Endothelial cell of umbilical vein (primary cell): ENCODE results near the gene ANKRD13C. TPM values are rescaled to one million over a fixed set of nuclear protein-coding genes. Genes with fewer than 3 reads are reported as not detected.

Source experiments
- BruUV-seq: library from RNA; stranded (reverse); fragments of 400-500 nt; replicated peaks from 2 replicates; lab custom pipeline; 2021; lab: Mats Ljungman, UMichigan
- CTCF ChIA-PET: fragments of 300-600, 350-600 bp; sonication (Branson Sonifier 250); formaldehyde crosslinking; loops from one replicate; lab custom pipeline; 2021; ENCODE audit warnings: antibody characterized with exemption, inconsistent platforms; lab: Charles Lee
- POLR2A ChIA-PET: fragments of 300-600, 350-600 bp; sonication (Branson Sonifier 250); formaldehyde crosslinking; loops from one replicate; lab custom pipeline; 2021; ENCODE audit warnings: antibody characterized with exemption, inconsistent platforms; lab: Charles Lee
- DNase-seq: peaks from one replicate; pipeline ENCODE4 v3.0.0-alpha.2; 2011; ENCODE audit warnings: low read depth, low spot score
- FAIRE-seq: peaks from 2 replicates; lab custom pipeline; 2011; peaks lifted over from hg19 to GRCh38; lab: Jason Lieb, UNC
- H2AFZ ChIP-seq: 2 replicates; pipeline ENCODE4 v1.6.0; 2012; ENCODE audit warnings: low read depth, low read length, control low read depth, inconsistent platforms
- H3K27ac ChIP-seq: 2 replicates; pipeline ENCODE4 v1.5.1; 2011; ENCODE audit warnings: low read depth, mild to moderate bottlenecking, control low read depth, low read length, moderate library complexity; ENCODE audit not compliant: insufficient read depth
- H3K27me3 ChIP-seq, 2 experiments: 2 replicates each; pipeline versions ENCODE4 v1.6.0 to v1.6.1; 2011; ENCODE audit warnings: low read length in 2 of 2, mixed read lengths in 1 of 2; ENCODE audit not compliant: control insufficient read depth in 2 of 2, insufficient read depth in 2 of 2
- H3K36me3 ChIP-seq, 2 experiments: 2 replicates in 1 of 2; 3 replicates in 1 of 2; pipeline ENCODE4 v1.5.1; 2011; ENCODE audit warnings: low read length in 2 of 2, mild to moderate bottlenecking in 1 of 2, moderate library complexity in 1 of 2; ENCODE audit not compliant: control insufficient read depth in 2 of 2, insufficient read depth in 2 of 2; ENCODE audit errors: extremely low read depth in 1 of 2
- H3K4me1 ChIP-seq: 3 replicates; pipeline ENCODE4 v1.5.1; 2011; ENCODE audit warnings: mild to moderate bottlenecking, low read length; ENCODE audit not compliant: control insufficient read depth, insufficient read depth; ENCODE audit errors: extremely low read depth
- H3K4me2 ChIP-seq: 2 replicates; pipeline ENCODE4 v1.6.1; 2011; ENCODE audit warnings: low read length, control low read depth, mixed read lengths; ENCODE audit not compliant: insufficient read depth
- H3K4me3 ChIP-seq, 3 experiments: fragments of 200-600 bp in 1 of 3; sonication (generic), shearing (Covaris generic) in 1 of 3; replicated peaks in 1 of 3; 2 replicates each; pipeline ENCODE4 v1.5.1; 2011 to 2016; ENCODE audit warnings: control low read depth in 3 of 3, low read length in 3 of 3, mild to moderate bottlenecking in 2 of 3, inconsistent platforms in 1 of 3, low read depth in 1 of 3, moderate library complexity in 1 of 3; ENCODE audit not compliant: insufficient read depth in 1 of 3
- H3K79me2 ChIP-seq: 2 replicates; pipeline ENCODE4 v1.6.0; 2012; ENCODE audit warnings: low read length, inconsistent platforms; ENCODE audit not compliant: control insufficient read depth, insufficient read depth
- H3K9ac ChIP-seq: replicated peaks from 2 replicates; pipeline ENCODE3; 2011; ENCODE audit warnings: low read length, control low read depth; ENCODE audit not compliant: insufficient read depth; ENCODE audit errors: extremely low read depth
- H3K9me1 ChIP-seq: replicated peaks from 3 replicates; pipeline ENCODE4 v1.6.0; 2011; ENCODE audit warnings: mild to moderate bottlenecking, low read length; ENCODE audit not compliant: control insufficient read depth, insufficient read depth; ENCODE audit errors: extremely low read depth
- H3K9me3 ChIP-seq: replicated peaks from 2 replicates; pipeline ENCODE4 v1.5.1; 2012; ENCODE audit warnings: low read length, inconsistent platforms; ENCODE audit not compliant: control insufficient read depth, insufficient read depth
- H4K20me1 ChIP-seq: replicated peaks from 2 replicates; pipeline ENCODE3; 2011; ENCODE audit warnings: mild to moderate bottlenecking, low read length; ENCODE audit not compliant: control insufficient read depth, insufficient read depth; ENCODE audit errors: extremely low read depth
- EZH2 ChIP-seq: IDR thresholded peaks from 2 replicates; pipeline ENCODE4 v1.6.1; 2012; ENCODE audit warnings: borderline replicate concordance, low read depth, mild to moderate bottlenecking, moderate library complexity, low read length, inconsistent platforms; ENCODE audit not compliant: severe bottlenecking
- FOS ChIP-seq: IDR thresholded peaks from 2 replicates; pipeline ENCODE4 v1.6.1; 2011; ENCODE audit warnings: mild to moderate bottlenecking, low read length, moderate library complexity, borderline replicate concordance; ENCODE audit not compliant: insufficient read depth
- GATA2 ChIP-seq: IDR thresholded peaks from 2 replicates; pipeline ENCODE4 v1.7.0; 2011; ENCODE audit warnings: low read depth, mild to moderate bottlenecking, moderate library complexity, mixed read lengths, low read length; ENCODE audit not compliant: insufficient read length, insufficient read depth
- JUN ChIP-seq: IDR thresholded peaks from 2 replicates; pipeline ENCODE4 v1.6.1; 2011; ENCODE audit warnings: borderline replicate concordance, low read depth; ENCODE audit not compliant: insufficient read length, insufficient read depth
- MAX ChIP-seq: IDR thresholded peaks from 2 replicates; pipeline ENCODE4 v1.6.1; 2011; ENCODE audit not compliant: insufficient read depth, insufficient read length
- MYC ChIP-seq: IDR thresholded peaks from one replicate; pipeline ENCODE4 v1.6.1; 2011; ENCODE audit warnings: mild to moderate bottlenecking, low read depth, low read length
- POLR2A ChIP-seq: IDR thresholded peaks from 2 replicates; pipeline ENCODE4 v1.6.1; 2012; ENCODE audit warnings: low read depth, mild to moderate bottlenecking, control low read depth, low read length
- POLR2AphosphoS5 ChIP-seq: IDR thresholded peaks from 2 replicates; pipeline ENCODE4 v1.6.1; 2012; ENCODE audit warnings: low read depth, mild to moderate bottlenecking, control low read depth, low read length, moderate library complexity; ENCODE audit not compliant: insufficient read depth
- dilution Hi-C: fragments of 300-500 bp; cut with MboI; formaldehyde crosslinking; loops from one replicate; pipeline ENCODE4 v1.15.0; 2019; ENCODE audit warnings: low sequenced_read_pairs; ENCODE audit not compliant: extremely low pct_ligation_motif_present
- intact Hi-C: fragments of 100-400 bp; cut with micrococcal nuclease; formaldehyde crosslinking; loops from one replicate; pipeline ENCODE4 v1.10.0; 2022
- polyA plus RNA-seq, 4 experiments: library from polyadenylated mRNA; depleted of rRNA in 3 of 4; stranded (reverse) in 3 of 4; unstranded in 1 of 4; fragments of >200 nt; gene quantifications; 2 replicates each; pipeline versions ENCODE4 v1.2.1 to v1.2.3, GENCODE V29; 2011 to 2012; ENCODE audit warnings: missing spikeins in 1 of 4
- total RNA-seq: library from RNA; stranded (reverse); gene quantifications from 2 replicates; pipeline ENCODE4 v1.2.3, GENCODE V29; 2021
- TF ChIP-seq, protein P1 (sequence below), 2 donors: IDR thresholded peaks; 1 replicate in 1 of 2; 2 replicates in 1 of 2; pipeline ENCODE4 v1.5.1; 2011; ENCODE audit warnings: low read length in 2 of 2, mild to moderate bottlenecking in 2 of 2, moderate library complexity in 2 of 2, control low read depth in 1 of 2, inconsistent platforms in 1 of 2, low read depth in 1 of 2; ENCODE audit not compliant: insufficient read depth in 1 of 2; ENCODE audit errors: extremely low read depth in 1 of 2

Gene ANKRD13C
- total and polyA plus RNA-seq, 2 donors (not counting 3 experiments of a cell fraction or from before 2014, with no cell fraction given) = 4.6 to 17.3 TPM

- no peak overlapping the region for H3K4me2 ChIP-seq
- H2AFZ ChIP-seq = no peak overlapping the region
- no peak overlapping the region for H3K9ac ChIP-seq
- no peaks in the 10 kb centered on the region for H3K9me3 ChIP-seq
- CTCF ChIA-PET = interaction anchor here (1.0 to 1.2 kb wide), 2 partner anchors 13 to 38 kb away, joined by 3 to 5 read pairs; no protein-coding TSS in a partner anchor
- H3K79me2 ChIP-seq = peaks cover 24% of the 10 kb centered on the region
- intact Hi-C loops = no loop called here
- H3K27ac ChIP-seq = no peak overlapping the region
- peaks cover 4% of the 10 kb centered on the region for H3K4me1 ChIP-seq
- H3K9me1 ChIP-seq = no peaks in the 10 kb centered on the region
- DNase-seq = no peak
- dilution Hi-C loops = no loop called here
- FAIRE-seq = no peak
- TF ChIP-seq, protein P1, sequence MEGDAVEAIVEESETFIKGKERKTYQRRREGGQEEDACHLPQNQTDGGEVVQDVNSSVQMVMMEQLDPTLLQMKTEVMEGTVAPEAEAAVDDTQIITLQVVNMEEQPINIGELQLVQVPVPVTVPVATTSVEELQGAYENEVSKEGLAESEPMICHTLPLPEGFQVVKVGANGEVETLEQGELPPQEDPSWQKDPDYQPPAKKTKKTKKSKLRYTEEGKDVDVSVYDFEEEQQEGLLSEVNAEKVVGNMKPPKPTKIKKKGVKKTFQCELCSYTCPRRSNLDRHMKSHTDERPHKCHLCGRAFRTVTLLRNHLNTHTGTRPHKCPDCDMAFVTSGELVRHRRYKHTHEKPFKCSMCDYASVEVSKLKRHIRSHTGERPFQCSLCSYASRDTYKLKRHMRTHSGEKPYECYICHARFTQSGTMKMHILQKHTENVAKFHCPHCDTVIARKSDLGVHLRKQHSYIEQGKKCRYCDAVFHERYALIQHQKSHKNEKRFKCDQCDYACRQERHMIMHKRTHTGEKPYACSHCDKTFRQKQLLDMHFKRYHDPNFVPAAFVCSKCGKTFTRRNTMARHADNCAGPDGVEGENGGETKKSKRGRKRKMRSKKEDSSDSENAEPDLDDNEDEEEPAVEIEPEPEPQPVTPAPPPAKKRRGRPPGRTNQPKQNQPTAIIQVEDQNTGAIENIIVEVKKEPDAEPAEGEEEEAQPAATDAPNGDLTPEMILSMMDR (IDR thresholded peaks at IDR 0.05; ENCODE audit: extremely low read depth in 1 of 2, insufficient read depth in 1 of 2, low read depth in 1 of 2, low read length in 2 of 2) = no peak
- TF ChIP-seq MYC = no peak
- TF ChIP-seq POLR2A = no peak
- no peak for TF ChIP-seq EZH2
- no peak for TF ChIP-seq FOS
- TF ChIP-seq POLR2AphosphoS5 = no peak
- TF ChIP-seq MAX = no peak
- TF ChIP-seq JUN = no peak
- no peak for TF ChIP-seq GATA2
- BruUV-seq = no TSS peak
- H4K20me1 ChIP-seq = no peaks in the 10 kb centered on the region
- no peak overlapping the region for H3K4me3 ChIP-seq
- POLR2A ChIA-PET = no interaction called here
- no peaks in the 10 kb centered on the region for H3K27me3 ChIP-seq
- no peaks in the 10 kb centered on the region for H3K36me3 ChIP-seq
Observed at GRCh38 chr1:70314706-70315304, 39.7 kb downstream of the ANKRD13C start.
